H1 (cell line): ENCODE data around the gene ZBTB44. TPM values are rescaled to one million over a fixed set of nuclear protein-coding genes. Genes with fewer than 3 reads are reported as not detected.

ENCODE experiments used
- CTCF ChIA-PET: fragments of 300-600 bp; sonication (Branson Sonifier 250); formaldehyde crosslinking; loops from one replicate; lab custom pipeline; 2021; ENCODE audit not compliant: partially characterized antibody; lab: Charles Lee
- POLR2A ChIA-PET: fragments of 300-600 bp; sonication (Branson Sonifier 250); formaldehyde crosslinking; loops from one replicate; lab custom pipeline; 2021; ENCODE audit warnings: inconsistent platforms; ENCODE audit not compliant: partially characterized antibody; lab: Charles Lee
- DNase-seq, 2 experiments: peaks; one replicate each; pipeline versions ENCODE4 v3.0.0 to v3.0.0-alpha.2; 2010 to 2022; ENCODE audit warnings: low spot score in 2 of 2, low read depth in 1 of 2, mixed read lengths in 1 of 2
- FAIRE-seq: peaks from 2 replicates; lab custom pipeline; 2011; peaks lifted over from hg19 to GRCh38; lab: Jason Lieb, UNC
- H2AFZ ChIP-seq: 2 replicates; pipeline ENCODE4 v1.8.1; 2012; ENCODE audit warnings: low read length, inconsistent platforms
- H2AK5ac ChIP-seq: 2 replicates; pipeline ENCODE4 v1.6.1; 2013; ENCODE audit warnings: low read depth, low read length
- H2BK120ac ChIP-seq: replicated peaks from 2 replicates; pipeline ENCODE3; 2013; ENCODE audit warnings: low read depth, low read length, inconsistent platforms
- H2BK12ac ChIP-seq: 2 replicates; pipeline ENCODE4 v1.6.1; 2013; ENCODE audit warnings: low read depth, low read length
- H2BK15ac ChIP-seq: 2 replicates; pipeline ENCODE4 v1.6.1; 2013; ENCODE audit warnings: low read length
- H2BK20ac ChIP-seq: 2 replicates; pipeline ENCODE4 v1.6.1; 2013; ENCODE audit warnings: low read length
- H2BK5ac ChIP-seq: 2 replicates; pipeline ENCODE4 v1.6.1; 2013; ENCODE audit warnings: low read depth, low read length
- H3K14ac ChIP-seq: 2 replicates; pipeline ENCODE4 v1.6.1; 2013; ENCODE audit warnings: inconsistent platforms; ENCODE audit not compliant: insufficient read length
- H3K18ac ChIP-seq: 2 replicates; pipeline ENCODE4 v1.6.1; 2013; ENCODE audit warnings: low read length; ENCODE audit errors: extremely low read depth
- H3K23ac ChIP-seq: 2 replicates; pipeline ENCODE4 v1.6.1; 2013; ENCODE audit warnings: inconsistent platforms; ENCODE audit not compliant: insufficient read length
- H3K23me2 ChIP-seq: 2 replicates; pipeline ENCODE4 v1.6.1; 2013; ENCODE audit warnings: low read depth, low read length
- H3K27ac ChIP-seq: 2 replicates; pipeline ENCODE4 v1.6.1; 2011; ENCODE audit warnings: low read depth, low read length, inconsistent platforms
- H3K27me3 ChIP-seq, 4 experiments: replicated peaks in 1 of 4; 1 replicate in 1 of 4; 2 replicates in 3 of 4; pipeline versions ENCODE4 v1.6.1 to v1.8.1; 2011 to 2013; ENCODE audit warnings: low read length in 3 of 4, mild to moderate bottlenecking in 3 of 4, inconsistent platforms in 2 of 4, mixed read lengths in 2 of 4, moderate library complexity in 1 of 4; ENCODE audit not compliant: control insufficient read depth in 3 of 4, insufficient read depth in 3 of 4; ENCODE audit errors: extremely low read depth in 1 of 4
- H3K36me3 ChIP-seq, 4 experiments: 2 replicates each; pipeline versions ENCODE4 v1.6.1 to v1.8.1; 2011 to 2013; ENCODE audit warnings: mild to moderate bottlenecking in 4 of 4, low read length in 3 of 4, moderate library complexity in 2 of 4, control low read depth in 1 of 4, inconsistent platforms in 1 of 4; ENCODE audit not compliant: insufficient read depth in 4 of 4, control insufficient read depth in 2 of 4
- H3K4ac ChIP-seq: replicated peaks from 2 replicates; pipeline ENCODE3; 2013; ENCODE audit warnings: low read length, low read depth, mixed read lengths, inconsistent platforms; ENCODE audit not compliant: insufficient read length
- H3K4me1 ChIP-seq, 4 experiments: replicated peaks in 1 of 4; 1 replicate in 1 of 4; 2 replicates in 3 of 4; pipeline versions ENCODE4 v1.6.1 to v1.8.1; 2011 to 2013; ENCODE audit warnings: low read length in 3 of 4, inconsistent platforms in 2 of 4, mixed read lengths in 1 of 4; ENCODE audit not compliant: insufficient read depth in 4 of 4, control insufficient read depth in 3 of 4
- H3K4me2 ChIP-seq, 2 experiments: 2 replicates each; pipeline versions ENCODE4 v1.6.1 to v1.8.1; 2011 to 2013; ENCODE audit warnings: low read depth in 2 of 2, low read length in 2 of 2, control low read depth in 1 of 2, inconsistent platforms in 1 of 2, mild to moderate bottlenecking in 1 of 2; ENCODE audit not compliant: insufficient read depth in 1 of 2
- H3K4me3 ChIP-seq, 4 experiments: fragments of 200-600, 300-600 bp in 1 of 4; sonication (generic), shearing (Covaris generic), sonication (Bioruptor Twin) in 1 of 4; 2 replicates each; pipeline versions ENCODE4 v1.5.1 to v1.8.1; 2011 to 2016; ENCODE audit warnings: low read length in 4 of 4, low read depth in 3 of 4, control low read depth in 2 of 4, inconsistent platforms in 2 of 4, mild to moderate bottlenecking in 2 of 4, mixed read lengths in 1 of 4, moderate library complexity in 1 of 4; ENCODE audit not compliant: insufficient read depth in 2 of 4; ENCODE audit errors: extremely low read depth in 1 of 4
- H3K56ac ChIP-seq: replicated peaks from 2 replicates; pipeline ENCODE3; 2013; ENCODE audit warnings: low read depth, mild to moderate bottlenecking, mixed read lengths, low read length, inconsistent platforms; ENCODE audit not compliant: insufficient read length
- H3K79me1 ChIP-seq: 2 replicates; pipeline ENCODE4 v1.6.1; 2013; ENCODE audit warnings: low read depth, low read length, control low read depth
- H3K79me2 ChIP-seq, 2 experiments: 2 replicates each; pipeline versions ENCODE4 v1.6.1 to v1.8.1; 2012 to 2013; ENCODE audit warnings: low read length in 2 of 2, mild to moderate bottlenecking in 2 of 2, inconsistent platforms in 1 of 2; ENCODE audit not compliant: insufficient read depth in 2 of 2, control insufficient read depth in 1 of 2
- H3K9ac ChIP-seq, 4 experiments: replicated peaks in 1 of 4; 1 replicate in 1 of 4; 2 replicates in 3 of 4; pipeline versions ENCODE4 v1.6.1 to v1.8.1; 2011 to 2013; ENCODE audit warnings: low read depth in 3 of 4, low read length in 3 of 4, control low read depth in 2 of 4, mild to moderate bottlenecking in 2 of 4, moderate library complexity in 2 of 4, inconsistent platforms in 1 of 4; ENCODE audit errors: extremely low read depth in 1 of 4
- H3K9me3 ChIP-seq, 2 experiments: 2 replicates each; pipeline versions ENCODE4 v1.6.1 to v1.8.1; 2012 to 2013; ENCODE audit warnings: mild to moderate bottlenecking in 2 of 2, moderate library complexity in 2 of 2, control low read depth in 1 of 2, inconsistent platforms in 1 of 2, low read depth in 1 of 2, low read length in 1 of 2, mixed read lengths in 1 of 2; ENCODE audit not compliant: insufficient read depth in 2 of 2
- H4K20me1 ChIP-seq, 2 experiments: replicated peaks in 1 of 2; 2 replicates each; pipeline versions ENCODE3 to v1.8.1; 2011 to 2013; ENCODE audit warnings: inconsistent platforms in 2 of 2, low read length in 2 of 2, mild to moderate bottlenecking in 1 of 2; ENCODE audit not compliant: insufficient read depth in 2 of 2, control insufficient read depth in 1 of 2
- H4K5ac ChIP-seq: 2 replicates; pipeline ENCODE4 v1.6.1; 2013; ENCODE audit warnings: low read length, low read depth, mixed read lengths, inconsistent platforms; ENCODE audit not compliant: insufficient read length
- H4K8ac ChIP-seq: 2 replicates; pipeline ENCODE4 v1.8.0; 2013; ENCODE audit warnings: mild to moderate bottlenecking, moderate library complexity, low read length, inconsistent platforms; ENCODE audit not compliant: insufficient read depth; ENCODE audit errors: extremely low read depth
- H4K91ac ChIP-seq: replicated peaks from 2 replicates; pipeline ENCODE3; 2013; ENCODE audit warnings: low read length, mixed read lengths, inconsistent platforms; ENCODE audit not compliant: insufficient read length
- CHD2 ChIP-seq: IDR thresholded peaks from 2 replicates; pipeline ENCODE4 v1.6.1; 2012; ENCODE audit warnings: low read length, improper control_type of control experiment
- JUN ChIP-seq: IDR thresholded peaks from 2 replicates; pipeline ENCODE4 v1.6.1; 2011; ENCODE audit warnings: low read depth, mild to moderate bottlenecking, improper control_type of control experiment, low read length
- KDM4A ChIP-seq: IDR thresholded peaks from one replicate; pipeline ENCODE4 v1.7.1; 2012; ENCODE audit warnings: low read depth, mild to moderate bottlenecking, moderate library complexity, low read length, inconsistent platforms; ENCODE audit not compliant: severe bottlenecking
- TBP ChIP-seq: IDR thresholded peaks from 2 replicates; pipeline ENCODE4 v1.6.1; 2011; ENCODE audit warnings: low read depth, low read length, improper control_type of control experiment
- ZNF274 ChIP-seq: IDR thresholded peaks from 2 replicates; pipeline ENCODE4 v1.7.0; 2012; ENCODE audit warnings: low read length, borderline replicate concordance; ENCODE audit errors: extremely low read depth
- WGBS, 2 experiments: shearing (Covaris generic) in 1 of 2; methylation state at CpG; one replicate each; pipeline versions ENCODE4 v1.1.6 to v1.1.7; 2013 to 2015; ENCODE audit warnings: low lambda C conversion rate in 2 of 2, mixed read lengths in 2 of 2, inconsistent platforms in 1 of 2, low coverage in 1 of 2, missing lambda C conversion rate in 1 of 2; ENCODE audit not compliant: insufficient replicate concordance in 2 of 2, insufficient coverage in 1 of 2, insufficient read length in 1 of 2; ENCODE audit errors: extremely low coverage in 1 of 2, missing lambda C conversion rate in 1 of 2; 5-methylcytosine and 5-hydroxymethylcytosine counted together
- polyA plus RNA-seq, 7 experiments: library from polyadenylated mRNA; depleted of rRNA in 3 of 7; stranded (reverse) in 5 of 7; unstranded in 2 of 7; fragments of >200 nt in 5 of 7; fragments of 200-250 nt in 2 of 7; gene quantifications; 1 replicate in 5 of 7; 2 replicates in 1 of 7; 4 replicates in 1 of 7; pipeline versions ENCODE4 v1.2.1 to v1.2.3, GENCODE V29; 2011 to 2013; ENCODE audit warnings: missing spikeins in 2 of 7, mixed read lengths in 2 of 7
- total RNA-seq: library from RNA; stranded (reverse); fragmentation: NEBNext Ultra II Directional; extraction: Animal tissue kit (Norgen Biotek cat#: 25700); gene quantifications from 2 replicates; pipeline ENCODE4 v1.2.1, GENCODE V29; 2021
- TF ChIP-seq, protein P1 (sequence below), 3 experiments: IDR thresholded peaks; 1 replicate in 2 of 3; 2 replicates in 1 of 3; pipeline versions ENCODE4 v1.5.1 to v1.6.1; 2011; ENCODE audit warnings: low read length in 3 of 3, mild to moderate bottlenecking in 3 of 3, inconsistent platforms in 2 of 3, low read depth in 1 of 3, moderate library complexity in 1 of 3; ENCODE audit not compliant: insufficient read depth in 1 of 3; ENCODE audit errors: control extremely low read depth in 1 of 3
- TF ChIP-seq, protein P2 (sequence below): IDR thresholded peaks from 2 replicates; pipeline ENCODE4 v1.6.1; 2011; ENCODE audit warnings: low read depth, mild to moderate bottlenecking, low read length; ENCODE audit not compliant: insufficient read depth
- TF ChIP-seq, protein P3 (sequence below): IDR thresholded peaks from 2 replicates; pipeline ENCODE4 v1.6.1; 2012; ENCODE audit warnings: low read length, inconsistent platforms

ZBTB44 gene
- total and polyA plus RNA-seq, 2 of the 8 experiments (the other 6 are each of a cell fraction or from before 2014, with no cell fraction given) = 37.2 to 158 TPM

DNA sequence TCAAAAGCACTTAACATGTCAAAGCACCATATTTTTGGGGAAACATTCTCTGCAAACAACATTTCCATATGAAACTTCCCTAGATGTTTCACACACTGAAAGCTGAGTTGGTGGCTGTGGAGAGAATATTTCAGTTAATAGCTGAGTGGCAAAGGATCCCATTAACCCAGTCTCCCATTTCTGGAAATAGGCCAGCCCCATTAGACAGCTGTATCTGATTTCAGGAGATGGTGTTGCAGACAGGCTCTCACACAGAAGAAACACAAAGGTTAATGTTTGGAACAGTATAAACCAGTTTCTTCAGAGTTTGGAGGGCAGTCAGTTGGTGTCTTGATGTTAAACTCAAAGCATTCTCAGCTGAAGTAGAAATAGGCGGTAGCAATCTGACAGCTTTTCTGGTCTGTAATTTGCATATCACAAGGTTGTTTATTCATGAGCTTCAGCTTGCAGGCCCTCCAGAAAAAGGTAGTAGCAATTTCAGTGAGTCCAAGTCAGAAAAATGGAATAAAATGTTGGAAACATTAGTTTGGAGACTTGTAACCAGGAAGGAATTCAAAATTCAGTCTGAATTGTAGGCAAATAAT, 15.5 kb upstream of the ZBTB44 start:
- Histone ChIP-seq H4K91ac (no peak overlapping the region), H3K23ac (no peak overlapping the region), H4K20me1 (no peaks in the 10 kb centered on the region), H4K5ac (no peak overlapping the region), H3K27ac (no peak overlapping the region), H2BK20ac (no peak overlapping the region), H2BK5ac (no peak overlapping the region), H2AK5ac (no peak overlapping the region), H3K79me1 (no peaks in the 10 kb centered on the region), H2BK12ac (no peak overlapping the region), H2BK120ac (no peak overlapping the region), H3K36me3 (no peaks in the 10 kb centered on the region), H3K4ac (no peak overlapping the region), H4K8ac (no peak overlapping the region), H3K79me2 (no peaks in the 10 kb centered on the region), H3K9me3 (no peaks in the 10 kb centered on the region), H2BK15ac (no peak overlapping the region), H3K56ac (no peak overlapping the region), H3K4me3 (no peak overlapping the region), H3K9ac (no peak overlapping the region), H3K27me3 (no peaks in the 10 kb centered on the region), H3K18ac (no peak overlapping the region), H3K14ac (no peak overlapping the region), H3K23me2 (peaks cover 2% of the 10 kb centered on the region; the same call in 1 of the 2 replicates), H2AFZ (no peak overlapping the region), H3K4me1 (no peaks in the 10 kb centered on the region), H3K4me2 (no peak overlapping the region)
- DNase-seq (no peak), FAIRE-seq (no peak)
- ChIA-PET CTCF (interaction anchor here (0.7 to 1.9 kb wide), 5 partner anchors 9 to 54 kb away, joined by 3 to 7 read pairs (median 4); no protein-coding TSS in a partner anchor), POLR2A (interaction anchor here (0.8 to 1.9 kb wide), 2 partner anchors 10 to 12 kb away, joined by 3 to 5 read pairs; no protein-coding TSS in a partner anchor)
- 74% methylated on average over 1 of the region's 1 CpG; no CpG with 5 or more reads in 1 of the 2 experiments for WGBS, 2 experiments
- TF ChIP-seq, protein P1, sequence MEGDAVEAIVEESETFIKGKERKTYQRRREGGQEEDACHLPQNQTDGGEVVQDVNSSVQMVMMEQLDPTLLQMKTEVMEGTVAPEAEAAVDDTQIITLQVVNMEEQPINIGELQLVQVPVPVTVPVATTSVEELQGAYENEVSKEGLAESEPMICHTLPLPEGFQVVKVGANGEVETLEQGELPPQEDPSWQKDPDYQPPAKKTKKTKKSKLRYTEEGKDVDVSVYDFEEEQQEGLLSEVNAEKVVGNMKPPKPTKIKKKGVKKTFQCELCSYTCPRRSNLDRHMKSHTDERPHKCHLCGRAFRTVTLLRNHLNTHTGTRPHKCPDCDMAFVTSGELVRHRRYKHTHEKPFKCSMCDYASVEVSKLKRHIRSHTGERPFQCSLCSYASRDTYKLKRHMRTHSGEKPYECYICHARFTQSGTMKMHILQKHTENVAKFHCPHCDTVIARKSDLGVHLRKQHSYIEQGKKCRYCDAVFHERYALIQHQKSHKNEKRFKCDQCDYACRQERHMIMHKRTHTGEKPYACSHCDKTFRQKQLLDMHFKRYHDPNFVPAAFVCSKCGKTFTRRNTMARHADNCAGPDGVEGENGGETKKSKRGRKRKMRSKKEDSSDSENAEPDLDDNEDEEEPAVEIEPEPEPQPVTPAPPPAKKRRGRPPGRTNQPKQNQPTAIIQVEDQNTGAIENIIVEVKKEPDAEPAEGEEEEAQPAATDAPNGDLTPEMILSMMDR (IDR thresholded peaks at IDR 0.05; ENCODE audit: control extremely low read depth in 1 of 3, insufficient read depth in 1 of 3, low read depth in 1 of 3, low read length in 3 of 3) = no peak
- TF ChIP-seq JUN = no peak
- no peak for TF ChIP-seq ZNF274
- TF ChIP-seq, protein P2, sequence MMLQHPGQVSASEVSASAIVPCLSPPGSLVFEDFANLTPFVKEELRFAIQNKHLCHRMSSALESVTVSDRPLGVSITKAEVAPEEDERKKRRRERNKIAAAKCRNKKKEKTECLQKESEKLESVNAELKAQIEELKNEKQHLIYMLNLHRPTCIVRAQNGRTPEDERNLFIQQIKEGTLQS = no peak
- TF ChIP-seq CHD2 = no peak
- no peak for TF ChIP-seq TBP
- TF ChIP-seq, protein P3, sequence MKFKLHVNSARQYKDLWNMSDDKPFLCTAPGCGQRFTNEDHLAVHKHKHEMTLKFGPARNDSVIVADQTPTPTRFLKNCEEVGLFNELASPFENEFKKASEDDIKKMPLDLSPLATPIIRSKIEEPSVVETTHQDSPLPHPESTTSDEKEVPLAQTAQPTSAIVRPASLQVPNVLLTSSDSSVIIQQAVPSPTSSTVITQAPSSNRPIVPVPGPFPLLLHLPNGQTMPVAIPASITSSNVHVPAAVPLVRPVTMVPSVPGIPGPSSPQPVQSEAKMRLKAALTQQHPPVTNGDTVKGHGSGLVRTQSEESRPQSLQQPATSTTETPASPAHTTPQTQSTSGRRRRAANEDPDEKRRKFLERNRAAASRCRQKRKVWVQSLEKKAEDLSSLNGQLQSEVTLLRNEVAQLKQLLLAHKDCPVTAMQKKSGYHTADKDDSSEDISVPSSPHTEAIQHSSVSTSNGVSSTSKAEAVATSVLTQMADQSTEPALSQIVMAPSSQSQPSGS = no peak
- no peak for TF ChIP-seq KDM4A
